Smooth muscle cell (in vitro differentiated cells): ENCODE results near the gene CLSTN1. TPM values are rescaled to one million over a fixed set of nuclear protein-coding genes. Genes with fewer than 3 reads are reported as not detected.

ENCODE experiments used
- DNase-seq: peaks from one replicate; lab custom pipeline; 2025; ENCODE audit not compliant: unreplicated experiment; lab: John Stamatoyannopoulos, UW
- H2AFZ ChIP-seq: fragments of 200-600 bp; sonication (generic); 2 replicates; pipeline ENCODE4 v1.6.0; 2016; ENCODE audit warnings: antibody characterized with exemption, low read depth, mild to moderate bottlenecking
- H3F3A ChIP-seq: fragments of 200-600 bp; sonication (generic); 2 replicates; pipeline ENCODE4 v1.6.0; 2017; ENCODE audit warnings: antibody characterized with exemption, low read depth
- H3K27ac ChIP-seq: fragments of 200-600 bp; sonication (generic); 2 replicates; pipeline ENCODE4 v1.5.1; 2016; ENCODE audit warnings: low read depth, mild to moderate bottlenecking
- H3K27me3 ChIP-seq: fragments of 200-600 bp; sonication (generic); 2 replicates; pipeline ENCODE4 v1.6.1; 2016; ENCODE audit warnings: low read depth, mild to moderate bottlenecking
- H3K36me3 ChIP-seq: fragments of 200-600 bp; sonication (generic); 2 replicates; pipeline ENCODE4 v1.5.1; 2016; ENCODE audit warnings: low read depth
- H3K4me1 ChIP-seq: fragments of 200-600 bp; sonication (generic); 2 replicates; pipeline ENCODE4 v1.5.1; 2016; ENCODE audit warnings: low read depth
- H3K4me2 ChIP-seq: fragments of 200-600 bp; sonication (generic); 2 replicates; pipeline ENCODE4 v1.6.0; 2016; ENCODE audit warnings: mild to moderate bottlenecking
- H3K4me3 ChIP-seq: fragments of 200-600 bp; sonication (generic); 2 replicates; pipeline ENCODE4 v1.5.1; 2016; ENCODE audit warnings: mild to moderate bottlenecking
- H3K79me2 ChIP-seq: fragments of 200-600 bp; sonication (generic); 2 replicates; pipeline ENCODE4 v1.6.0; 2016; ENCODE audit warnings: low read depth, mild to moderate bottlenecking
- H3K9ac ChIP-seq: fragments of 200-600 bp; sonication (generic); 2 replicates; pipeline ENCODE4 v1.6.0; 2016; ENCODE audit warnings: low read depth
- H3K9me3 ChIP-seq: fragments of 200-600 bp; sonication (generic); replicated peaks from 2 replicates; pipeline ENCODE4 v1.5.1; 2016; ENCODE audit warnings: low read depth
- H4K20me1 ChIP-seq: fragments of 200-600 bp; sonication (generic); 2 replicates; pipeline ENCODE4 v1.6.0; 2016; ENCODE audit warnings: low read depth
- WGBS: methylation state at CpG from one replicate; pipeline ENCODE4 v1.1.7; 2016; ENCODE audit warnings: low lambda C conversion rate; 5-methylcytosine and 5-hydroxymethylcytosine counted together
- polyA plus RNA-seq: library from polyadenylated mRNA; unstranded; fragments of >200 nt; fragmentation: Nextera tagmentation; extraction: Ambion mirVana; gene quantifications from 2 replicates; pipeline ENCODE4 v1.2.1, GENCODE V29; 2016
- total RNA-seq: library from RNA; depleted of rRNA; stranded (reverse); fragments of >200 nt; gene quantifications from 2 replicates; pipeline ENCODE4 v1.2.3, GENCODE V29; 2014
- TF ChIP-seq, protein P1 (sequence below): fragments of 200-600 bp; sonication (generic); IDR thresholded peaks from 2 replicates; pipeline ENCODE4 v1.5.1; 2017; ENCODE audit warnings: borderline replicate concordance, mild to moderate bottlenecking, antibody characterized with exemption; ENCODE audit not compliant: insufficient read depth, poor library complexity, severe bottlenecking

The CLSTN1 gene
- total and polyA plus RNA-seq, 2 experiments from 2014 or later, result 51.3 to 83.5 TPM

DNA sequence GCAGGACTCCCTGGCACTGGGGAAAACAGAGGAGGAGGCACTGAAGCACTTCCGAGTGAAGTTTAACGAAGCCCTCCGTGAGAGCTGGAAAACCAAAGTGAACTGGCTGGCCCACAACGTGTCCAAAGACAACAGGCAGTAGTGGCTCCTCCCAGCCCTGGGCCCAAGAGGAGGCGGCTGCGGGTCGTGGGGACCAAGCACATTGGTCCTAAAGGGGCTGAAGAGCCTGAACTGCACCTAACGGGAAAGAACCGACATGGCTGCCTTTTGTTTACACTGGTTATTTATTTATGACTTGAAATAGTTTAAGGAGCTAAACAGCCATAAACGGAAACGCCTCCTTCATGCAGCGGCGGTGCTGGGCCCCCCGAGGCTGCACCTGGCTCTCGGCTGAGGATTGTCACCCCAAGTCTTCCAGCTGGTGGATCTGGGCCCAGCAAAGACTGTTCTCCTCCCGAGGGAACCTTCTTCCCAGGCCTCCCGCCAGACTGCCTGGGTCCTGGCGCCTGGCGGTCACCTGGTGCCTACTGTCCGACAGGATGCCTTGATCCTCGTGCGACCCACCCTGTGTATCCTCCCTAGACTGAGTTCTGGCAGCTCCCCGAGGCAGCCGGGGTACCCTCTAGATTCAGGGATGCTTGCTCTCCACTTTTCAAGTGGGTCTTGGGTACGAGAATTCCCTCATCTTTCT is 96.7 kb downstream of the CLSTN1 start:
- Histone ChIP-seq H3K27ac (no peak overlapping the region), H3K9ac (no peak overlapping the region), H3K4me1 (no peaks in the 10 kb centered on the region), H3F3A (no peaks in the 10 kb centered on the region), H3K27me3 (no peaks in the 10 kb centered on the region), H3K4me3 (no peak overlapping the region), H3K4me2 (no peak overlapping the region), H3K79me2 (no peaks in the 10 kb centered on the region), H4K20me1 (no peaks in the 10 kb centered on the region), H2AFZ (no peak overlapping the region), H3K36me3 (no peaks in the 10 kb centered on the region), H3K9me3 (no peaks in the 10 kb centered on the region)
- 93% methylated on average over 25 of the region's 25 CpGs for WGBS
- no peak for DNase-seq
- TF ChIP-seq, protein P1, sequence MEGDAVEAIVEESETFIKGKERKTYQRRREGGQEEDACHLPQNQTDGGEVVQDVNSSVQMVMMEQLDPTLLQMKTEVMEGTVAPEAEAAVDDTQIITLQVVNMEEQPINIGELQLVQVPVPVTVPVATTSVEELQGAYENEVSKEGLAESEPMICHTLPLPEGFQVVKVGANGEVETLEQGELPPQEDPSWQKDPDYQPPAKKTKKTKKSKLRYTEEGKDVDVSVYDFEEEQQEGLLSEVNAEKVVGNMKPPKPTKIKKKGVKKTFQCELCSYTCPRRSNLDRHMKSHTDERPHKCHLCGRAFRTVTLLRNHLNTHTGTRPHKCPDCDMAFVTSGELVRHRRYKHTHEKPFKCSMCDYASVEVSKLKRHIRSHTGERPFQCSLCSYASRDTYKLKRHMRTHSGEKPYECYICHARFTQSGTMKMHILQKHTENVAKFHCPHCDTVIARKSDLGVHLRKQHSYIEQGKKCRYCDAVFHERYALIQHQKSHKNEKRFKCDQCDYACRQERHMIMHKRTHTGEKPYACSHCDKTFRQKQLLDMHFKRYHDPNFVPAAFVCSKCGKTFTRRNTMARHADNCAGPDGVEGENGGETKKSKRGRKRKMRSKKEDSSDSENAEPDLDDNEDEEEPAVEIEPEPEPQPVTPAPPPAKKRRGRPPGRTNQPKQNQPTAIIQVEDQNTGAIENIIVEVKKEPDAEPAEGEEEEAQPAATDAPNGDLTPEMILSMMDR, result no peak

DNA sequence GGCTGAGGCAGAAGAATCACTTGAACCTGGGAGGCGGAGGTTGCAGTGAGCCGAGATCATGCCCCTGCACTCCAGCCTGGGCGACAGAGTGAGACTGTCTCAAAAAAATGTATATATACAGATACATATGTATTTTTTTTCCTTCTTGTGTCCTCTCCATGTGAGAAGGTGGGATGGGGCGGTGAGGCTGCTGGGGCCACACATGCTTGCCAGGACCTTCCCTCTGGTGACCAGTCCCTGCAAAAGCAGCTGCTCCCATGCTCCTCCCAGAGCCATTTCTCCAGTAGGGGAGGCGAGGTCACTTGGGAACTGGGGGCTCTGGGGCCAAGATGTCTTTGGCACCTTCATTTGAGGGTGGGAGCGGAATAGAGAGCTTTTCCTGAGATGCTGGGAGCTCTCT is 97.4 kb downstream of the CLSTN1 start:
- no peaks in the 10 kb centered on the region for H3K9me3 ChIP-seq
- no peak overlapping the region for H3K9ac ChIP-seq
- no peak overlapping the region for H3K4me3 ChIP-seq
- H3K79me2 ChIP-seq, result no peaks in the 10 kb centered on the region
- H3F3A ChIP-seq, result no peaks in the 10 kb centered on the region
- TF ChIP-seq, protein P1, result no peak
- no peaks in the 10 kb centered on the region for H3K27me3 ChIP-seq
- no peak overlapping the region for H2AFZ ChIP-seq
- no peaks in the 10 kb centered on the region for H3K4me1 ChIP-seq
- DNase-seq, result no peak
- H3K4me2 ChIP-seq, result no peak overlapping the region
- no peaks in the 10 kb centered on the region for H3K36me3 ChIP-seq
- WGBS, result 99% methylated on average over 6 of the region's 6 CpGs
- no peak overlapping the region for H3K27ac ChIP-seq
- no peaks in the 10 kb centered on the region for H4K20me1 ChIP-seq

DNA sequence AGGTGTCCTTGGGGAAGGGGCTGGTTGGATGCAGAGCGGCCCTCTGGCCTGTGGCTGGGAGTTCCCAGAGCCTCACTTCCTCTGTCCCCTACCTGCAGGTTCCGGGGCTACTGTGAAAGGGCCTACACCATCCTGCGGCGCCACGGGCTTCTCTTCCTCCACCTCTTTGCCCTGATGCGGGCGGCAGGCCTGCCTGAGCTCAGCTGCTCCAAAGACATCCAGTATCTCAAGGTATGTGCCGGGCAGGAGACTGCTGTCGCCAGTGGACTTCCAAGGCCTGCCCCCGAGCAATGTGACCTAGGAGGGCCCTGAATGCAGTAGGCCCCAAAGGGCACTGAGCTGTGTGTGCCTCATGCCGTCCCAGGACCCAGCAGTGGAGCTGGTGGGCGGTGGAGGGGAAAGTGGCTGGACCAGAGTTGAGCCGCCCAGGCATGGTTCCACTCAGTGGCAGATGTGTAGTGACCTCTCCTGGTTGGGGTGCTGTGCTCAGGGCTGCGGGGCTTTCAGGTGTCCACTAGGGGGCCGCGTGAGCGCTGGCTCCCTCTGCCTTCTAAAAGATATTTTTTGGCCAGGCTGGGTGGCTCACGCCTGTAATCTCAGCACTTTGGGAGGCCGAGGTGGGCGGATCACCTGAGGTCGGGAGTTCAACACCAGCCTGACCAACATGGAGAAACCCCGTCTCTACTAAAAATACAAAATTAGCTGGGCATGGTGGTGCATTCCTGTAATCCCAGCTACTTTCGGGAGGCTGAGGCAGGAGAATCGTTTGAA is 98.9 kb downstream of the CLSTN1 start:
- Histone ChIP-seq H3K36me3 (no peaks in the 10 kb centered on the region), H3K4me3 (no peak overlapping the region), H3K27me3 (no peaks in the 10 kb centered on the region), H3K27ac (no peak overlapping the region), H3K9ac (no peak overlapping the region), H3K9me3 (no peaks in the 10 kb centered on the region), H3K4me1 (no peaks in the 10 kb centered on the region), H3K4me2 (no peak overlapping the region), H3K79me2 (no peaks in the 10 kb centered on the region), H2AFZ (no peak overlapping the region), H3F3A (no peaks in the 10 kb centered on the region), H4K20me1 (no peaks in the 10 kb centered on the region)
- DNase-seq, result no peak
- TF ChIP-seq, protein P1, result peak; percentile 79
- WGBS, result 75% methylated on average over 24 of the region's 24 CpGs

DNA sequence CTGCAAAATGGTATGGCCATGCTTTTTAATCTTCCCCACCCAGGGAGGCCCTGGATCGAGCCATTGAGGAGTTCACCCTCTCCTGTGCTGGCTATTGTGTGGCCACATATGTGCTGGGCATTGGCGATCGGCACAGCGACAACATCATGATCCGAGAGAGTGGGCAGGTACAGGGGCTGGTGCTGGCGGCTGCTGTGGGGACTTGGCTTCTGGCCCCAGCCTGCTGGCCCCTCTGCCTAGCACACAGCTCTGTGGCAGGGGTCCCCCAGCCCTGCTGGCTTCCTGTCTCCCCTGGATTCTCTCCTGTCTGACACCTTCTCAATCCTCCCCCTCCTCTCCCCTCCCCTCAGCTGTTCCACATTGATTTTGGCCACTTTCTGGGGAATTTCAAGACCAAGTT is 99.8 kb downstream of the CLSTN1 start:
- H3K27ac ChIP-seq, result no peak overlapping the region
- H3K9ac ChIP-seq, result no peak overlapping the region
- H3K27me3 ChIP-seq, result no peaks in the 10 kb centered on the region
- 96% methylated on average over 6 of the region's 6 CpGs for WGBS
- TF ChIP-seq, protein P1, result no peak
- no peak for DNase-seq
- no peaks in the 10 kb centered on the region for H4K20me1 ChIP-seq
- no peak overlapping the region for H2AFZ ChIP-seq
- no peak overlapping the region for H3K4me2 ChIP-seq
- no peaks in the 10 kb centered on the region for H3K4me1 ChIP-seq
- H3K4me3 ChIP-seq, result no peak overlapping the region
- no peaks in the 10 kb centered on the region for H3K36me3 ChIP-seq
- no peaks in the 10 kb centered on the region for H3K79me2 ChIP-seq
- H3F3A ChIP-seq, result no peaks in the 10 kb centered on the region
- H3K9me3 ChIP-seq, result no peaks in the 10 kb centered on the region
